ENCODE measurements around the gene PRR14.

PRR14 gene

GRCh38 chr16:30619202-30619601 lies 31.6 kb upstream of the PRR14 start:
- no peak for DNase-seq
- H3K4me1 ChIP-seq = no peaks in the 10 kb centered on the region
- no peaks in the 10 kb centered on the region for H3K9me3 ChIP-seq
- H3K27me3 ChIP-seq = peaks cover 0 to 20% of the 10 kb centered on the region in 2 donors
- no peaks in the 10 kb centered on the region for H3K36me3 ChIP-seq
- H3K27ac ChIP-seq = no peak overlapping the region
- no peak for TF ChIP-seq CTCF (IDR thresholded peaks at IDR 0.05)
- H3K4me3 ChIP-seq = no peak overlapping the region
- intact Hi-C loops (cut with DNase I; ENCODE audit: low total_unique reads) = no loop called here

GRCh38 chr16:30619638-30620037 lies 31.1 kb upstream of the PRR14 start:
- Histone ChIP-seq H3K27me3 (peaks cover 0 to 23% of the 10 kb centered on the region in 2 donors), H3K9me3 (no peaks in the 10 kb centered on the region), H3K27ac (no peak overlapping the region), H3K36me3 (no peaks in the 10 kb centered on the region), H3K4me3 (no peak overlapping the region), H3K4me1 (no peaks in the 10 kb centered on the region)
- DNase-seq = no peak
- TF ChIP-seq CTCF (IDR thresholded peaks at IDR 0.05) = no peak
- intact Hi-C loops (cut with DNase I; ENCODE audit: low total_unique reads) = no loop called here

GRCh38 chr16:30620169-30620568 lies 30.6 kb upstream of the PRR14 start:
- no peak for DNase-seq
- no peaks in the 10 kb centered on the region for H3K9me3 ChIP-seq
- H3K4me1 ChIP-seq = no peaks in the 10 kb centered on the region
- H3K4me3 ChIP-seq = no peak overlapping the region
- peaks cover 0 to 19% of the 10 kb centered on the region in 2 donors for H3K27me3 ChIP-seq
- H3K27ac ChIP-seq = no peak overlapping the region
- H3K36me3 ChIP-seq = no peaks in the 10 kb centered on the region
- no peak for TF ChIP-seq CTCF (IDR thresholded peaks at IDR 0.05)
- intact Hi-C loops (cut with DNase I; ENCODE audit: low total_unique reads) = no loop called here

GRCh38 chr16:30621765-30622164 lies 29.0 kb upstream of the PRR14 start:
- H3K27me3 ChIP-seq = peaks cover 0 to 10% of the 10 kb centered on the region in 2 donors
- intact Hi-C loops (cut with DNase I; ENCODE audit: low total_unique reads) = no loop called here
- no peaks in the 10 kb centered on the region for H3K9me3 ChIP-seq
- no peak overlapping the region for H3K27ac ChIP-seq
- TF ChIP-seq CTCF (IDR thresholded peaks at IDR 0.05) = no peak
- DNase-seq = no peak
- H3K4me1 ChIP-seq = no peaks in the 10 kb centered on the region
- H3K4me3 ChIP-seq = no peak overlapping the region
- H3K36me3 ChIP-seq = no peaks in the 10 kb centered on the region

- Histone ChIP-seq H3K4me1 (no peaks in the 10 kb centered on the region), H3K27me3 (peaks cover 0 to 10% of the 10 kb centered on the region in 2 donors), H3K36me3 (no peaks in the 10 kb centered on the region), H3K9me3 (no peaks in the 10 kb centered on the region), H3K27ac (no peak overlapping the region), H3K4me3 (no peak overlapping the region)
- intact Hi-C loops (cut with DNase I; ENCODE audit: low total_unique reads) = no loop called here
- TF ChIP-seq CTCF (IDR thresholded peaks at IDR 0.05) = no peak
- no peak for DNase-seq
Observed at GRCh38 chr16:30622455-30623032, 28.2 kb upstream of the PRR14 start.
